Measurements from ENCODE around the gene PPIL1.

Gene PPIL1

DNA sequence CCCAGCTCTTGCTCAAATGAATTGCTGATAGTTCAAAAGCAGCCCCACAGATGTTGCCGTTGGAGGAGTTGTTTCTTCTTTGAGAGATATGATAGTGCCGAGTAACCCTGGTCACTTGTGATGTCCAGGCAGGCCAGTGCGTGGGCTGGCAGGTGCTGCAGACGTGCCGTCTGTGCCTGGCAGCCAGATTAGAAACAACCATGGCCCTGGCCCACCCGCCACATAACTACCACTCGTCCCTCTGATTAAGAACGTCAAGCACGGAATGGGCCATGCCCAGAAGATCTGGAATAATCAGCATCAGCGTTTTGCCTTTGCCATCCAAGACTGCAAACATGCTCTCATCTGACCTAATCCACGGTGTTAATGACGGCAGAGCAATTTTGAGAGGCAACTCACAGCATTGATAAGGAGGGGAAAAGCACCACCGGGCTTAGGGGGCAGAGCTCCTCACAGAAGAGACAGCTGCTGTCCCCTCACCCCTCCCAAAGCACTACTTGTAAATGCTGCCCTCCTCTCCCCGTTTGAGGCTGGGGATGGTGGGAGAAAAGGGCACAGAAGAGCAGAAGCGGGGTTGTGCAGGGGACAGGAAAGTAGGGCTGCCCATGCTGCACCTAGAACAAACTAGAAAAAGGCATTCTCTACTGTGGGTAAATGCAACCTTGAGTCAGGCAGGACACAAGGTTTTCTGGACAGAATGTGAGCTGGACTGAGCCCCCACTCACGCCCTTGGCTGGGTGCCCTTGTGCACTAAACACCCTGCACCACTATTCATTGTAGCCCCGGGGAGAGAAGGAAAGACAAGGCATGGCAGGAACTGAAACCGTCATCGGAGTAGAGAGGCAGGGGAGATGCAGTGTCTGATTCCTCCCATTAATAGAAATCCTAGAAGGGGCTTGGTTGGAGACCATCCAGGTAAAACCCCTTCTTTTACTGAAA is 30.1 kb downstream of the PPIL1 start:
- Histone ChIP-seq H3K4me1 (ENCODE audit: control insufficient read depth, insufficient read depth, low read length) (no peaks in the 10 kb centered on the region; the same call in 1 of the 2 replicates), H3K4me3 (ENCODE audit: low read depth, low read length) (no peak overlapping the region), H3K27ac (ENCODE audit: extremely low read depth, low read depth, low read length) (no peak overlapping the region), H3K9me3 (ENCODE audit: control insufficient read depth, insufficient read depth, low read depth, low read length) (no peaks in the 10 kb centered on the region), H3K36me3 (ENCODE audit: control insufficient read depth in 2 of 2, insufficient read depth in 1 of 2, low read length in 2 of 2) (no peaks in the 10 kb centered on the region)
- CTCF ChIA-PET: interaction anchor here (0.6 to 11.0 kb wide), 5 partner anchors 9 to 379 kb away, joined by 3 to 298 read pairs (median 4); no protein-coding TSS in a partner anchor
- POLR2A ChIA-PET: no interaction called here
- TF ChIP-seq ZNF302 (tag by site-specific recombination; IDR thresholded peaks at IDR 0.05; ENCODE audit: low read depth) (no peak), ZNF211 (tag by site-specific recombination; IDR thresholded peaks at IDR 0.05; ENCODE audit: low read depth) (no peak), ZNF791 (tag by site-specific recombination; IDR thresholded peaks at IDR 0.05) (no peak), ZNF112 (tag by site-specific recombination; IDR thresholded peaks at IDR 0.05) (no peak), ZSCAN30 (tag by site-specific recombination; IDR thresholded peaks at IDR 0.05) (no peak), ZNF837 (tag by site-specific recombination; IDR thresholded peaks at IDR 0.05) (no peak), ZNF629 (tag by site-specific recombination; IDR thresholded peaks at IDR 0.05) (no peak), ZNF571 (tag by site-specific recombination; IDR thresholded peaks at IDR 0.05) (no peak), ZBTB20 (tag by site-specific recombination; IDR thresholded peaks at IDR 0.05) (no peak), ZNF768 (tag by site-specific recombination; IDR thresholded peaks at IDR 0.05) (no peak), ZBTB8A (tag by site-specific recombination; IDR thresholded peaks at IDR 0.05) (no peak), ZNF416 (tag by site-specific recombination; IDR thresholded peaks at IDR 0.05) (no peak), REPIN1 (tag by site-specific recombination; IDR thresholded peaks at IDR 0.05; ENCODE audit: low read depth) (no peak), KLF9 (tag by site-specific recombination; IDR thresholded peaks at IDR 0.05; ENCODE audit: low read depth) (no peak), BCL11A (tag by site-specific recombination; IDR thresholded peaks at IDR 0.05; ENCODE audit: low read depth) (no peak), MZF1 (tag by site-specific recombination; IDR thresholded peaks at IDR 0.05; ENCODE audit: borderline replicate concordance) (no peak), ZNF335 (tag by site-specific recombination; conservative IDR thresholded peaks at IDR 0.05) (no peak)
- TF ChIP-seq, protein P1, sequence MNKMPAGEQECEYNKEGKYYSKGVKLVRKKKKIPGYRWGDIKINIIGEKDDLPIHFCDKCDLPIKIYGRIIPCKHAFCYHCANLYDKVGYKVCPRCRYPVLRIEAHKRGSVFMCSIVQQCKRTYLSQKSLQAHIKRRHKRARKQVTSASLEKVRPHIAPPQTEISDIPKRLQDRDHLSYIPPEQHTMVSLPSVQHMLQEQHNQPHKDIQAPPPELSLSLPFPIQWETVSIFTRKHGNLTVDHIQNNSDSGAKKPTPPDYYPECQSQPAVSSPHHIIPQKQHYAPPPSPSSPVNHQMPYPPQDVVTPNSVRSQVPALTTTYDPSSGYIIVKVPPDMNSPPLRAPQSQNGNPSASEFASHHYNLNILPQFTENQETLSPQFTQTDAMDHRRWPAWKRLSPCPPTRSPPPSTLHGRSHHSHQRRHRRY (tag by site-specific recombination; IDR thresholded peaks at IDR 0.05): no peak
- TF ChIP-seq, protein P2, sequence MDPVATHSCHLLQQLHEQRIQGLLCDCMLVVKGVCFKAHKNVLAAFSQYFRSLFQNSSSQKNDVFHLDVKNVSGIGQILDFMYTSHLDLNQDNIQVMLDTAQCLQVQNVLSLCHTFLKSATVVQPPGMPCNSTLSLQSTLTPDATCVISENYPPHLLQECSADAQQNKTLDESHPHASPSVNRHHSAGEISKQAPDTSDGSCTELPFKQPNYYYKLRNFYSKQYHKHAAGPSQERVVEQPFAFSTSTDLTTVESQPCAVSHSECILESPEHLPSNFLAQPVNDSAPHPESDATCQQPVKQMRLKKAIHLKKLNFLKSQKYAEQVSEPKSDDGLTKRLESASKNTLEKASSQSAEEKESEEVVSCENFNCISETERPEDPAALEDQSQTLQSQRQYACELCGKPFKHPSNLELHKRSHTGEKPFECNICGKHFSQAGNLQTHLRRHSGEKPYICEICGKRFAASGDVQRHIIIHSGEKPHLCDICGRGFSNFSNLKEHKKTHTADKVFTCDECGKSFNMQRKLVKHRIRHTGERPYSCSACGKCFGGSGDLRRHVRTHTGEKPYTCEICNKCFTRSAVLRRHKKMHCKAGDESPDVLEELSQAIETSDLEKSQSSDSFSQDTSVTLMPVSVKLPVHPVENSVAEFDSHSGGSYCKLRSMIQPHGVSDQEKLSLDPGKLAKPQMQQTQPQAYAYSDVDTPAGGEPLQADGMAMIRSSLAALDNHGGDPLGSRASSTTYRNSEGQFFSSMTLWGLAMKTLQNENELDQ (tag by site-specific recombination; IDR thresholded peaks at IDR 0.05; ENCODE audit: low read depth): no peak

DNA sequence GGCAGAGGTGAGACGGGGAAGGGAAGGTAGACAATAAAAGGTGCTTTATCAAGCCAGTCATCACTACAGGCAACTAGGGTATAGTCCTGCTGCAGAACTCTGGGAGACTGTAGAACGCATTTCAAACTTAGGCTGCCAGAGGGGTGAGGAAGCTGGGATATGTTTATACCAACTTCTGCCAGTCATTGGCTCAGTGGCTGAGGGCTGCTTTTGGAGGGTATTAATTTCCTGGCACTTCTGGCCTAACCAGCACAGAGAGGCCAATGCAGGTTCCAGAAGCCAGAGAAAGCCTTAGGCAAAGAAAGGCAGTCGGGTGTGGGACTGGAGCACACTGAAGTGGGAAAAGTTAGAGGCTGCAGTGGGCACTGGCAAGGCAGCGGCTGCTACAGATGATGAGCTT is 31.4 kb downstream of the PPIL1 start:
- no peak overlapping the region for H3K4me3 ChIP-seq (ENCODE audit: low read depth, low read length)
- TF ChIP-seq, protein P3, sequence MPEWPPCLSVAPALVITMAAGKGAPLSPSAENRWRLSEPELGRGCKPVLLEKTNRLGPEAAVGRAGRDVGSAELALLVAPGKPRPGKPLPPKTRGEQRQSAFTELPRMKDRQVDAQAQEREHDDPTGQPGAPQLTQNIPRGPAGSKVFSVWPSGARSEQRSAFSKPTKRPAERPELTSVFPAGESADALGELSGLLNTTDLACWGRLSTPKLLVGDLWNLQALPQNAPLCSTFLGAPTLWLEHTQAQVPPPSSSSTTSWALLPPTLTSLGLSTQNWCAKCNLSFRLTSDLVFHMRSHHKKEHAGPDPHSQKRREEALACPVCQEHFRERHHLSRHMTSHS (tag by site-specific recombination; IDR thresholded peaks at IDR 0.05): no peak
- no peak for TF ChIP-seq GLIS2 (tag by site-specific recombination; IDR thresholded peaks at IDR 0.05)
- TF ChIP-seq ZNF23 (tag by site-specific recombination; IDR thresholded peaks at IDR 0.05; ENCODE audit: borderline replicate concordance): no peak
- H3K4me1 ChIP-seq (ENCODE audit: control insufficient read depth, insufficient read depth, low read length): no peaks in the 10 kb centered on the region
- ChIA-PET CTCF (interaction anchor here (11.0 kb wide), 1 partner anchor 74 kb away, joined by 298 read pairs; no protein-coding TSS in a partner anchor), POLR2A (no interaction called here)
- no peak overlapping the region for H3K27ac ChIP-seq (ENCODE audit: extremely low read depth, low read depth, low read length)
- no peaks in the 10 kb centered on the region for H3K36me3 ChIP-seq (ENCODE audit: control insufficient read depth in 2 of 2, insufficient read depth in 1 of 2, low read length in 2 of 2)
- no peaks in the 10 kb centered on the region for H3K9me3 ChIP-seq (ENCODE audit: control insufficient read depth, insufficient read depth, low read depth, low read length)

All from HEK293 (cell line).